ENCODE measurements around the gene MAP4K3.

MAP4K3 gene

GRCh38 chr2:39443009-39443408, 5.9 kb upstream of the MAP4K3 start:
- no peak for TF ChIP-seq CTCF (IDR thresholded peaks at IDR 0.05; ENCODE audit: low read depth, low read length)
- no peak for DNase-seq (ENCODE audit: extremely low read depth, low read depth)

GRCh38 chr2:39437522-39438296, 624 bp upstream of the MAP4K3 start:
- no peak for TF ChIP-seq CTCF (IDR thresholded peaks at IDR 0.05; ENCODE audit: low read depth, low read length)
- DNase-seq (ENCODE audit: extremely low read depth, low read depth): no peak

GRCh38 chr2:39435741-39436591, 1.1 kb downstream of the MAP4K3 start:
- TF ChIP-seq CTCF (IDR thresholded peaks at IDR 0.05; ENCODE audit: low read depth, low read length): no peak
- DNase-seq (ENCODE audit: extremely low read depth, low read depth): no peak

- DNase-seq (ENCODE audit: extremely low read depth, low read depth): no peak
- no peak for TF ChIP-seq CTCF (IDR thresholded peaks at IDR 0.05; ENCODE audit: low read depth, low read length)
These were observed 1.9 kb downstream of the MAP4K3 start for GRCh38 chr2:39435234-39435633.

GRCh38 chr2:39434233-39434897, 2.7 kb downstream of the MAP4K3 start:
- no peak for DNase-seq (ENCODE audit: extremely low read depth, low read depth)
- no peak for TF ChIP-seq CTCF (IDR thresholded peaks at IDR 0.05; ENCODE audit: low read depth, low read length)

GRCh38 chr2:39433586-39434195, 3.4 kb downstream of the MAP4K3 start:
- DNase-seq (ENCODE audit: extremely low read depth, low read depth): peak; percentile 71
- no peak for TF ChIP-seq CTCF (IDR thresholded peaks at IDR 0.05; ENCODE audit: low read depth, low read length)

All from AG09319 (cell line).